ENCODE data around the gene C9orf153. TPM values are rescaled to one million over a fixed set of nuclear protein-coding genes. Genes with fewer than 3 reads are reported as not detected.

Gene C9orf153
- total RNA-seq, 1 experiment from 2014 or later, result not detected

DNA sequence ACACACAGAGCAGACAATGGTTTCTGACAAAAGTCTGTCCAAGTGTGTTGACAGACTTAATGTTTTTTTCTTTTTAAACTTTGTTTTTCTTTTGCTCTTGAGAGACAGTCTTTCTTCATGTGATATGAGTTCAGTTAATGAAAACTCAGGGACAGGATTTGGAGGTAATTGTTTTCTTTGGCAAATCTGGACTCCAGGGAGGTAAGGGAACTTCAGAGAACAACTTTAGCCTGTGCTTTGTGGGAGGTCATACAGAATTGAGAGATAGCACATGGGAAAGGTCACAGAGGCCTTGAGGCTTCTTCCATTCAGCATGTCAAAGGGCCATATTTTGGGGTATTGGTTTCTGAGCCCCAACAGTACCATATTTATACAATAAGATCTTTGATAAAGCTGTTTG is 9.3 kb downstream of the C9orf153 start:
- no peaks in the 10 kb centered on the region for H3K4me1 ChIP-seq
- intact Hi-C loops (cut with micrococcal nuclease; ENCODE audit: unreplicated experiment), result no loop called here
- Mint-ChIP-seq H3K4me1 (ENCODE audit: low read depth, unreplicated experiment) (no peaks in the 10 kb centered on the region), H3K27ac (ENCODE audit: unreplicated experiment) (no peak overlapping the region), H3K27me3 (ENCODE audit: insufficient read depth, unreplicated experiment) (no peaks in the 10 kb centered on the region), H3K36me3 (ENCODE audit: insufficient read depth, unreplicated experiment) (no peaks in the 10 kb centered on the region), H3K9me3 (ENCODE audit: unreplicated experiment) (no peaks in the 10 kb centered on the region), H3K4me3 (ENCODE audit: unreplicated experiment) (no peak overlapping the region)
- CTCF ChIA-PET, result no interaction called here
- no peak for DNase-seq
- POLR2A ChIA-PET, result no interaction called here
- TF ChIP-seq, protein P1, sequence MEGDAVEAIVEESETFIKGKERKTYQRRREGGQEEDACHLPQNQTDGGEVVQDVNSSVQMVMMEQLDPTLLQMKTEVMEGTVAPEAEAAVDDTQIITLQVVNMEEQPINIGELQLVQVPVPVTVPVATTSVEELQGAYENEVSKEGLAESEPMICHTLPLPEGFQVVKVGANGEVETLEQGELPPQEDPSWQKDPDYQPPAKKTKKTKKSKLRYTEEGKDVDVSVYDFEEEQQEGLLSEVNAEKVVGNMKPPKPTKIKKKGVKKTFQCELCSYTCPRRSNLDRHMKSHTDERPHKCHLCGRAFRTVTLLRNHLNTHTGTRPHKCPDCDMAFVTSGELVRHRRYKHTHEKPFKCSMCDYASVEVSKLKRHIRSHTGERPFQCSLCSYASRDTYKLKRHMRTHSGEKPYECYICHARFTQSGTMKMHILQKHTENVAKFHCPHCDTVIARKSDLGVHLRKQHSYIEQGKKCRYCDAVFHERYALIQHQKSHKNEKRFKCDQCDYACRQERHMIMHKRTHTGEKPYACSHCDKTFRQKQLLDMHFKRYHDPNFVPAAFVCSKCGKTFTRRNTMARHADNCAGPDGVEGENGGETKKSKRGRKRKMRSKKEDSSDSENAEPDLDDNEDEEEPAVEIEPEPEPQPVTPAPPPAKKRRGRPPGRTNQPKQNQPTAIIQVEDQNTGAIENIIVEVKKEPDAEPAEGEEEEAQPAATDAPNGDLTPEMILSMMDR (IDR thresholded peaks at IDR 0.05; ENCODE audit: insufficient read depth in 1 of 2, low read depth in 1 of 2, low read length in 1 of 2, severe bottlenecking in 1 of 2, unreplicated experiment in 1 of 2), result no peak
- H3K27me3 ChIP-seq (replicated peaks; ENCODE audit: control insufficient read depth, insufficient read depth, low read length), result no peaks in the 10 kb centered on the region
- H3K36me3 ChIP-seq (ENCODE audit: control insufficient read depth, insufficient read depth, low read length), result no peaks in the 10 kb centered on the region
- no peak overlapping the region for H3K4me3 ChIP-seq (ENCODE audit: low read depth, low read length)
- H3K9me3 ChIP-seq, result no peaks in the 10 kb centered on the region
- no TSS peak for BruUV-seq (replicated peaks)

DNA sequence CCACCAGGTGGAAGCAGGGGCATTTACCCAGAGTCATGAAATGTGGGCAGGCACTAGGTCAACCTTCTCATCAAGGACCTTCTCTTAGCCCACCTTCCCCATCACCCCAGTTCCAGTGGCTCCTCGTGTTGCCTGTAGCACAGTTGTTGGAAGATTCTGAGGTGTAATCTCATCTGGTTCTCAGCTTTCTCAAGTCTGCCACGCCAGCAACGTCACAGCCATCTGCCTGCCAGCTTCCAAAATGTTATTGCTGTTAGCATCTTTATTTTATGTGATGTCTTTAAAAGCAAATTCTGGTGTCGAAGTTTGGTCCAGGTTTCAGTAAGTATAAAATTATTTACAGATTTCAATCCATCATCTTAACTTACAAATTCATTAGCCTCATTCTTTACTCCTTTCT is 10.7 kb downstream of the C9orf153 start:
- no TSS peak for BruUV-seq (replicated peaks)
- Mint-ChIP-seq H3K9me3 (ENCODE audit: unreplicated experiment) (no peaks in the 10 kb centered on the region), H3K36me3 (ENCODE audit: insufficient read depth, unreplicated experiment) (no peaks in the 10 kb centered on the region), H3K4me1 (ENCODE audit: low read depth, unreplicated experiment) (no peaks in the 10 kb centered on the region), H3K4me3 (ENCODE audit: unreplicated experiment) (no peak overlapping the region), H3K27me3 (ENCODE audit: insufficient read depth, unreplicated experiment) (no peaks in the 10 kb centered on the region), H3K27ac (ENCODE audit: unreplicated experiment) (no peak overlapping the region)
- POLR2A ChIA-PET, result no interaction called here
- intact Hi-C loops (cut with micrococcal nuclease; ENCODE audit: unreplicated experiment), result no loop called here
- Histone ChIP-seq H3K4me1 (no peaks in the 10 kb centered on the region), H3K4me3 (ENCODE audit: low read depth, low read length) (no peak overlapping the region), H3K36me3 (ENCODE audit: control insufficient read depth, insufficient read depth, low read length) (no peaks in the 10 kb centered on the region), H3K9me3 (no peaks in the 10 kb centered on the region), H3K27me3 (replicated peaks; ENCODE audit: control insufficient read depth, insufficient read depth, low read length) (no peaks in the 10 kb centered on the region)
- CTCF ChIA-PET, result no interaction called here
- DNase-seq, result no peak
- TF ChIP-seq, protein P1 (IDR thresholded peaks at IDR 0.05; ENCODE audit: insufficient read depth in 1 of 2, low read depth in 1 of 2, low read length in 1 of 2, severe bottlenecking in 1 of 2, unreplicated experiment in 1 of 2), result no peak

DNA sequence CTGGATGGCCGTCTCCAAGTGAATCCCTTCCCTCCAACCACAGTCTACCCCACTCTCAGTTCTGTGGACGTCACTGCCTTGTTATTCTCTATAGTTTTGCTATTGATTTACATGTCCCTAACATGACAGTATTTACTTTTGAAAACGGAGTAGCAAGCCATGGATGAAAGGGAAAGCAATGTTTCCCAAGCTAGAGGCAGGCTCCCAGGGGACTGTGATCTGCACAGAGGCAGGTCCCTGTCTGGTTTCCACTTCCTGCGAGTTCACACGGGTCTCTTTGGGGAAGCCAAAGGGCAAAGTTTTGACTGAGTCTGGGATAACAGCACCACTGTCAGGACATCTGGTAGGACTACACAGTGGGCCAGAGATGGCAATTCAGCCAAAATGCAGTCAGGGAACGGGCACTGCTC is 12.7 kb downstream of the C9orf153 start:
- POLR2A ChIA-PET, result no interaction called here
- Mint-ChIP-seq H3K36me3 (ENCODE audit: insufficient read depth, unreplicated experiment) (no peaks in the 10 kb centered on the region), H3K4me3 (ENCODE audit: unreplicated experiment) (no peak overlapping the region), H3K9me3 (ENCODE audit: unreplicated experiment) (no peaks in the 10 kb centered on the region), H3K27ac (ENCODE audit: unreplicated experiment) (no peak overlapping the region), H3K27me3 (ENCODE audit: insufficient read depth, unreplicated experiment) (no peaks in the 10 kb centered on the region), H3K4me1 (ENCODE audit: low read depth, unreplicated experiment) (peaks cover 4% of the 10 kb centered on the region)
- Histone ChIP-seq H3K4me1 (no peaks in the 10 kb centered on the region), H3K9me3 (no peaks in the 10 kb centered on the region), H3K27me3 (replicated peaks; ENCODE audit: control insufficient read depth, insufficient read depth, low read length) (no peaks in the 10 kb centered on the region), H3K36me3 (ENCODE audit: control insufficient read depth, insufficient read depth, low read length) (no peaks in the 10 kb centered on the region), H3K4me3 (ENCODE audit: low read depth, low read length) (no peak overlapping the region)
- BruUV-seq (replicated peaks), result no TSS peak
- TF ChIP-seq, protein P1 (IDR thresholded peaks at IDR 0.05; ENCODE audit: insufficient read depth in 1 of 2, low read depth in 1 of 2, low read length in 1 of 2, severe bottlenecking in 1 of 2, unreplicated experiment in 1 of 2), result no peak
- DNase-seq, result peak; percentile 5 to 39
- intact Hi-C loops (cut with micrococcal nuclease; ENCODE audit: unreplicated experiment), result no loop called here
- CTCF ChIA-PET, result no interaction called here

All from Caco-2 (cell line).